GM18909 (cell line): ENCODE results near the gene MPZL3.
"Not testable (repeated sequence)": the region's sequence is repeated elsewhere in the genome, so short reads cannot be mapped to it uniquely, and the experiment has no call there.

Experiments
- ATAC-seq: cut with Tn5 transposase; IDR thresholded peaks from one replicate; pipeline ENCODE4 v1.9.1; 2021; ENCODE audit warnings: mild to moderate bottlenecking; ENCODE audit not compliant: unreplicated experiment, poor library complexity

MPZL3 gene

DNA sequence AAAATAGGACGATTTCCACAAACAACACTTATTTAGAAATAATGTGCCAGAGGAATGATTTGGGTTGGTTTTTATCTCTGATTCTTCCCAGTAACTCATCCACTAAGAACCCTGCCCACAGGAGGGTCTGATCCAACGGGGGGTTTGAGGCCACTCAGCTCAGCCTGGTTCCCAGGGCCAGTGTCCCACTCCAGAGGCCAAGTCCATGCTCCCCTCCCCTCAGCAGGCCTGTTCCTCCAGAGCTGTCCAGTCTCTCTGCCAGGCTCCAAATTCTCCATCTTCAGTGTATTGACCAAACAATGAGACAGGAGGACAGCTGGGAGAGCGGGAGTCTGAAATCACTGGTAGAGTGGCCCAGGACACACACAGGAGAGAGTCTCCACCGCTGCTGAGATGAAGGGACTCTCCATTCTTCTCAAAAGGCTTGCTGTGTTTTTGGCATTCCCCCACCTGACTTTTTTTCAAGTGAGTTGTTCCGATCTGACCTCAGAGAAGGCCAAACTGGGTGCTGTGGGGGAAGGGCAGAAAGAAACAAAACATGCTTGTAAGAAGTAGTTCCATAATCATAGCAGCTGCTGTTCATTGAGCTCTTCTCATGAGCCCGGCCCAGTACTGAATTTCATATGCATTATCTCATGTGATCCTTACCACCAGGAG is 58.1 kb downstream of the MPZL3 start:
- no peak for ATAC-seq

DNA sequence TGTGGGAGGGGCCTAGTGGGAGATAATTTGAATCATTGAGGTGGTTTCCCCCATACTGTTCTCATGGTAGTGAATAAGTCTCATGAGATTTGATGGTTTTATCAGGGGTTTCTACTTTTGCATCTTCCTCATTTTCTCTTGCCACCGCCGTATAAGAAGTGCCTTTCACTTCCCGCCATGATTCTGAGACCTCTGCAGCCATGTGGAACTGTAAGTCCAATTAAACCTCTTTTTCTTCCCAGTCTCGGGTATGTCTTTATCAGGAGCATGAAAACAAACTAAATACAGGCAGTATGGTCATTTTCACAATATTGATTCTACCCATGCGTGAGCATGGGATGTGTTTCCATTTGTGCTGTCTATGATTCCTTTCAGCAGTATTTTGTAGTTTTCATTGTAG is 59.3 kb downstream of the MPZL3 start:
- ATAC-seq: not testable (repeated sequence)

GRCh38 chr11:118190942-118191506 is 61.1 kb downstream of the MPZL3 start:
- ATAC-seq: not testable (repeated sequence)

DNA sequence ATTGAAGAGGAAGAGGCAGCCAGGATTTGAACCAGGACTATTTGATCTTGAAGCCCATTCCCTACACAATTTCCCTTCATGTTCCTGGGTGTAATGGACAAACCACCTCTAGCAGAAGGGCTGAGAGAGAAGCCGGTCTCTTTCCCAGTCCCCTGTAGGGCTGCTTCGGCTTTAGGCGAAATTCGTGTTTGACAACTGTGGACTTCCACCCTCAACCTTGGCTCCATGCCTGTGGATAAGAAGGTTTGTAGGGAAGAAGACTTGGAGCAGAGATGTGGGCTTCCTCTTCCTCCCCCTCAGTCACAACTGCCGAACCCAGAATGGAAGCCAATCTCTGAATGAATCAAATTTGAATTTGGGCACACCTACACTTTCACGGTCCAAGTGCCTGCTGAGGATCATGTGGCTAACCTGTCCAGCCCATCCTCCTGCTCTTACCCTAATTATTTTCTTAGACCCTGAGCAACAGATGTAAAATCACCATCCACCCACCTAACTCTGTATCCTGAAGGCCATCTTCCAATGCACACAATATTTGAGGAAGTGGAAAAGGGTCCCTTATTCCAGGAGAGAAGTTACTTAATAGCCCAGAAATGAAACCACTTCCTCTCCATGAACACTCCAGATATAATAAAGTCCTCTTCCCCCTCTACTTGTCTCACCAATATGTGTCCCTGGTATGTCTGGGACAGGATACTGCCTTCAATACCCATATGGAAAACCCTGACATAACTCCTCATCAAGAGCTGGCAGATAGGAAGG is 65.6 kb downstream of the MPZL3 start:
- no peak for ATAC-seq

DNA sequence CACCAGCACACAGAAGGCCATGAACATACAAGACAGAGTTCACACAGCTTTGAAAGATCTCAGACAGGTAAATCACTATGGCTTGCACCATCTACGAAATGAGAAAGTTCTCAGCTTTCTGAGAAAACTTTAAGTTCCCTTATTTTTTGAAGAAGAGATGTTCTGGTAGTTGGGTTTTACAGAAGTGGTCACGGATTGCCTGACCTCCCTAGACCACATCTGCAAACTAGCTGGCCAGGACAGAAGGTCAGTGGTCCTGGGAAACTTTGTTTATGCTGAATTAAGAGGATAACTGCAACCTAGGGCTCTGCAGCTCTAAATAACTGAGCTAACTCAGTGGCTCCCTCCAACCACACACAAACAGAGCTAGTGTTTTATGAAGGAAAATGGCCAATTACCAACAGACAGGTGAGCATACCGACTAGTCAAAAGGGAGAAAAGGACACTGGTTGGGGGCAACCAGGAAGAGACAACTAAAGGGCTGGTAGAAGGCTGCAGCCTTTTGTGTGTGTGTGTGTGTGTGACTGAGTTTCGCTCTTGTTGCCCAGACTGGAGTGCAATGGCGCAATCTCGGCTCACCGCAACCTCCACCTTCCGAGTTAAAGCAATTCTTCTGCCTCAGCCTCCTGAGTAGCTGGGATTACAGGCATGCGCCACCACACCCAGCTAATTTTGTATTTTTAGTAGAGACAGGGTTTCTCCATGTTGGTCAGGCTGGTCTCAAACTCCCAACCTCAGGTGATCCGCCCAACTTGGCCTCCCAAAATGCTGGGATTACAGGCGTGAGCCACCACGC is 67.2 kb downstream of the MPZL3 start:
- ATAC-seq: no peak

GRCh38 chr11:118183691-118184090 is 68.5 kb downstream of the MPZL3 start:
- not testable (repeated sequence) for ATAC-seq

- ATAC-seq: no peak
These were observed 71.9 kb downstream of the MPZL3 start for GRCh38 chr11:118180300-118180703.

- no peak for ATAC-seq
These were observed 75.4 kb downstream of the MPZL3 start for GRCh38 chr11:118176778-118177134.
